ENCODE data around the gene SOCS2.
A peak's percentile ranks its signal among the peaks of the same experiment; 100 is the strongest.

The SOCS2 gene

GRCh38 chr12:93571925-93572711, at the start of gene SOCS2:
Gene SOCS2, plus strand, starts transcription at chr12:93572675. Its CDS starts 223 bp downstream, at chr12:93572898.
- H3K27ac Mint-ChIP-seq, result no peak within 1 kb of the TSS
- H3K4me1 Mint-ChIP-seq, result peaks cover 44% of the 10 kb centered on the region
- H3K27me3 Mint-ChIP-seq (ENCODE audit: low read depth, poor library complexity), result peaks cover 35% of the 10 kb centered on the region
- DNase-seq, result peak; percentile 74
- no peaks in the 10 kb centered on the region for H3K9me3 Mint-ChIP-seq
- H3K4me3 Mint-ChIP-seq, result peak within 1 kb of the TSS; percentile 93
- TF ChIP-seq CTCF (IDR thresholded peaks at IDR 0.05), result no peak
- H3K36me3 Mint-ChIP-seq (ENCODE audit: low read depth), result peaks cover 25% of the 10 kb centered on the region

GRCh38 chr12:93524386-93525133, 47.9 kb upstream of the SOCS2 start:
- Mint-ChIP-seq H3K27ac (no peak overlapping the region), H3K27me3 (ENCODE audit: low read depth, poor library complexity) (peaks cover 10% of the 10 kb centered on the region), H3K36me3 (ENCODE audit: low read depth) (no peaks in the 10 kb centered on the region), H3K9me3 (no peaks in the 10 kb centered on the region), H3K4me1 (peaks cover 5% of the 10 kb centered on the region), H3K4me3 (no peak overlapping the region)
- no peak for DNase-seq
- no peak for TF ChIP-seq CTCF (IDR thresholded peaks at IDR 0.05)

GRCh38 chr12:93526786-93527428, 45.6 kb upstream of the SOCS2 start:
- Mint-ChIP-seq H3K9me3 (no peaks in the 10 kb centered on the region), H3K4me1 (peaks cover 5% of the 10 kb centered on the region), H3K27ac (peak overlapping the region; percentile 2), H3K36me3 (ENCODE audit: low read depth) (no peaks in the 10 kb centered on the region), H3K4me3 (no peak overlapping the region), H3K27me3 (ENCODE audit: low read depth, poor library complexity) (peaks cover 7% of the 10 kb centered on the region)
- DNase-seq, result no peak
- TF ChIP-seq CTCF (IDR thresholded peaks at IDR 0.05), result no peak

- H3K4me3 Mint-ChIP-seq, result no peak overlapping the region
Measured at GRCh38 chr12:93530358-93530757, 42.1 kb upstream of the SOCS2 start.

GRCh38 chr12:93533310-93533709, 39.2 kb upstream of the SOCS2 start:
- Mint-ChIP-seq H3K36me3 (ENCODE audit: low read depth) (no peaks in the 10 kb centered on the region), H3K27me3 (ENCODE audit: low read depth, poor library complexity) (peaks cover 4% of the 10 kb centered on the region), H3K9me3 (no peaks in the 10 kb centered on the region), H3K4me3 (no peak overlapping the region), H3K4me1 (no peaks in the 10 kb centered on the region), H3K27ac (no peak overlapping the region)
- DNase-seq, result no peak
- TF ChIP-seq CTCF (IDR thresholded peaks at IDR 0.05), result no peak

More at GRCh38 chr12:93530358-93530757, 42.1 kb upstream of the SOCS2 start:
- TF ChIP-seq CTCF (IDR thresholded peaks at IDR 0.05), result no peak
- Mint-ChIP-seq H3K36me3 (ENCODE audit: low read depth) (no peaks in the 10 kb centered on the region), H3K27ac (no peak overlapping the region), H3K27me3 (ENCODE audit: low read depth, poor library complexity) (peaks cover 7% of the 10 kb centered on the region), H3K4me1 (peaks cover 5% of the 10 kb centered on the region), H3K9me3 (no peaks in the 10 kb centered on the region)
- no peak for DNase-seq
